ENCODE data around the gene PIGL.

The PIGL gene

GRCh38 chr17:16351831-16352230 is 134.8 kb downstream of the PIGL start:
- Histone ChIP-seq H3K27ac (replicated peaks) (peak overlapping the region; percentile 76), H3K4me3 (replicated peaks; ENCODE audit: insufficient read depth, low read length) (peak overlapping the region; percentile 59), H3K27me3 (ENCODE audit: insufficient read depth, poor library complexity, severe bottlenecking) (no peaks in the 10 kb centered on the region)
- no peak for DNase-seq (ENCODE audit: low read depth in 1 of 2, low spot score in 1 of 2)
- TF ChIP-seq CTCF (IDR thresholded peaks at IDR 0.05; ENCODE audit: insufficient read depth, low read length) (no peak), SPI1 (IDR thresholded peaks at IDR 0.05; ENCODE audit: borderline replicate concordance, low read depth) (no peak), REST (IDR thresholded peaks at IDR 0.05; ENCODE audit: insufficient replicate concordance, low read depth) (no peak), POLR2AphosphoS5 (IDR thresholded peaks at IDR 0.05; ENCODE audit: low read depth) (no peak), GABPA (IDR thresholded peaks at IDR 0.05; ENCODE audit: low read depth) (no peak)

GRCh38 chr17:16352303-16352666 is 135.3 kb downstream of the PIGL start:
- TF ChIP-seq POLR2AphosphoS5 (IDR thresholded peaks at IDR 0.05; ENCODE audit: low read depth) (no peak), CTCF (IDR thresholded peaks at IDR 0.05; ENCODE audit: insufficient read depth, low read length) (no peak)
- peak overlapping the region; percentile 76 for H3K27ac ChIP-seq (replicated peaks)
- H3K27me3 ChIP-seq (ENCODE audit: insufficient read depth, poor library complexity, severe bottlenecking) = no peaks in the 10 kb centered on the region
- DNase-seq (ENCODE audit: low read depth in 1 of 2, low spot score in 1 of 2) = peak in 1 of 2 experiments; percentile 3
- H3K4me3 ChIP-seq (replicated peaks; ENCODE audit: insufficient read depth, low read length) = peak overlapping the region; percentile 59

GRCh38 chr17:16352667-16353316 is 135.8 kb downstream of the PIGL start:
- peak overlapping the region; percentile 76 for H3K27ac ChIP-seq (replicated peaks)
- TF ChIP-seq POLR2AphosphoS5 (IDR thresholded peaks at IDR 0.05; ENCODE audit: low read depth) (no peak), GABPA (IDR thresholded peaks at IDR 0.05; ENCODE audit: low read depth) (no peak), REST (IDR thresholded peaks at IDR 0.05; ENCODE audit: insufficient replicate concordance, low read depth) (no peak), SPI1 (IDR thresholded peaks at IDR 0.05; ENCODE audit: borderline replicate concordance, low read depth) (no peak), CTCF (IDR thresholded peaks at IDR 0.05; ENCODE audit: insufficient read depth, low read length) (no peak)
- no peaks in the 10 kb centered on the region for H3K27me3 ChIP-seq (ENCODE audit: insufficient read depth, poor library complexity, severe bottlenecking)
- DNase-seq (ENCODE audit: low read depth in 1 of 2, low spot score in 1 of 2) = peak in 1 of 2 experiments; percentile 3
- H3K4me3 ChIP-seq (replicated peaks; ENCODE audit: insufficient read depth, low read length) = peak overlapping the region; percentile 59

Data from HL-60 (cell line).